NT2/D1 (cell line): ENCODE measurements around the gene KLF11.

ENCODE experiments used
- DNase-seq: peaks from one replicate; pipeline ENCODE4 v3.0.0-alpha.2; 2011; ENCODE audit warnings: low read depth, low spot score
- H3K27me3 ChIP-seq: 2 replicates; pipeline ENCODE4 v1.6.0; 2011; ENCODE audit warnings: mild to moderate bottlenecking; ENCODE audit not compliant: insufficient read length, insufficient read depth
- H3K36me3 ChIP-seq: 2 replicates; pipeline ENCODE4 v1.6.1; 2011; ENCODE audit warnings: mild to moderate bottlenecking, low read length, mixed read lengths; ENCODE audit not compliant: insufficient read depth, insufficient read length
- H3K4me1 ChIP-seq: 2 replicates; pipeline ENCODE4 v1.5.1; 2011; ENCODE audit not compliant: insufficient read depth, insufficient read length
- H3K4me3 ChIP-seq: 2 replicates; pipeline ENCODE4 v1.5.1; 2011; ENCODE audit warnings: low read depth; ENCODE audit not compliant: insufficient read length
- H3K9ac ChIP-seq: 2 replicates; pipeline ENCODE4 v1.6.0; 2011; ENCODE audit warnings: low read depth; ENCODE audit not compliant: insufficient read length
- H3K9me3 ChIP-seq: 2 replicates; pipeline ENCODE4 v1.5.1; 2011; ENCODE audit warnings: mild to moderate bottlenecking, low read length; ENCODE audit not compliant: insufficient read depth
- SUZ12 ChIP-seq: IDR thresholded peaks from 2 replicates; pipeline ENCODE4 v1.6.1; 2011; ENCODE audit not compliant: insufficient read length, insufficient read depth; ENCODE audit errors: extremely low read depth
- YY1 ChIP-seq: IDR thresholded peaks from 2 replicates; pipeline ENCODE4 v1.6.1; 2011; ENCODE audit not compliant: insufficient read length, insufficient read depth
- ZNF274 ChIP-seq: IDR thresholded peaks from 2 replicates; pipeline ENCODE4 v1.6.1; 2011; ENCODE audit warnings: mild to moderate bottlenecking, low read depth, low read length

KLF11 gene

DNA sequence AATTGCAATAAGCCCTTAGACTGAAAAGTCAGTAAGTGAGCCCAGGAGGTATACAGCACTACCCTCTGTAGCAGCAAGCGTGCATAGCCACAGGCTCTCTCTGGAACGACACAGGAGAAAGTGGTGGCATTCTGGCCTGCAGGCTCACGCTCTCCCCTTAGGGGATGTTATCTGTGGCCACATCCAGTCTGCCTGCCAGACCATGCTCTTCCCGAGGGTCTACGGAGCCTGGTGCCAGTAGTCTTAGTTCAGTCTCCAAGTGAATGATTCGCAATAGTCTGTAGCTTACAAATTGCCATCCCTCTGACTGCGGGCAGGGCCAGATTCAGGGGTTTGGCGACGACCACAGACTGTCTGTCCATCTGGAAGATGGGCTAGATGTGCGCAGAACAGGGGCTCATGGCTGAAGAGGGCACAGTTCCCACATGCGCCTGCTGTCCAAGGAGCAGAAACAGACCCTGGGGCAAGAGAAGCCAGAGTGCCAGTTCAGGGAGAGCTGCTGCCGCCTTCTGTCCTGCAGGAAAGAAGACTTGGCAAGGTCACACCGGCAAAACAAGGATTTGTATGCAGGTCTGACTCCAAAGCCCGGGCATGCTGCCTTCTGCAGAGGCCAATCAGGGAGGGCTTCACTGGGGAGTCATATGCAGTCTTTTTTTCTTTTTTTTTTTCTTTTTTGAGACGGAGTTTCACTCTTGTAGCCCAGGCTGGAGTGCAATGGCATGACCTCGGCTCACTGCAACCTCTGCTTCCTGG lies 3.5 kb upstream of the KLF11 start:
- no peaks in the 10 kb centered on the region for H3K36me3 ChIP-seq
- DNase-seq: no peak
- no peak overlapping the region for H3K9ac ChIP-seq
- H3K4me3 ChIP-seq: no peak overlapping the region
- TF ChIP-seq ZNF274 (no peak), SUZ12 (no peak), YY1 (no peak)
- no peaks in the 10 kb centered on the region for H3K27me3 ChIP-seq
- no peaks in the 10 kb centered on the region; the same call in 1 of the 2 replicates for H3K9me3 ChIP-seq
- peaks cover 10% of the 10 kb centered on the region for H3K4me1 ChIP-seq

DNA sequence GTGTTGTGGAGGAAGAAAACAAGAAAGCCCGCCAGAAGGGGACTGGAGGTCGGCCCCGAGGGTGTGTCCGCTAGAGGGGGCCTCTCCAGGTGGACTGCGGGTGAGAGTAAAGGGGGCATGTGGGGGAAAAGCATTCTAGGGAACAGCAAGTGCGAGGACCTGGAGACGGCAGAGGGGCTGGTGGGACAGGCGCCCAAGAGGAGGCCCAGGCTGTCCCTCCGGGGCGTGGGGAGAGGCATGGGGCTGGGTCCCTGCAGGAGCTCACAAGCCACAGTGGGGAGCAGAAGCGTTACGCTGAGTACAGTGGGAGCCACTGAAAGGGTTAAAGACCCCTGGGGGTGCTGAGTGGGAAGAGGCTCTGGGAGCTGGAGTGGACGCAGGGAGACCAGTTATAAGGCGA lies 1.6 kb upstream of the KLF11 start:
- Histone ChIP-seq H3K4me3 (peak overlapping the region; percentile 33), H3K9ac (peak overlapping the region; percentile 72), H3K36me3 (peaks cover 4% of the 10 kb centered on the region), H3K27me3 (no peaks in the 10 kb centered on the region), H3K4me1 (peaks cover 7% of the 10 kb centered on the region), H3K9me3 (no peaks in the 10 kb centered on the region; the same call in 1 of the 2 replicates)
- TF ChIP-seq SUZ12 (no peak), YY1 (no peak), ZNF274 (no peak)
- DNase-seq: no peak

DNA sequence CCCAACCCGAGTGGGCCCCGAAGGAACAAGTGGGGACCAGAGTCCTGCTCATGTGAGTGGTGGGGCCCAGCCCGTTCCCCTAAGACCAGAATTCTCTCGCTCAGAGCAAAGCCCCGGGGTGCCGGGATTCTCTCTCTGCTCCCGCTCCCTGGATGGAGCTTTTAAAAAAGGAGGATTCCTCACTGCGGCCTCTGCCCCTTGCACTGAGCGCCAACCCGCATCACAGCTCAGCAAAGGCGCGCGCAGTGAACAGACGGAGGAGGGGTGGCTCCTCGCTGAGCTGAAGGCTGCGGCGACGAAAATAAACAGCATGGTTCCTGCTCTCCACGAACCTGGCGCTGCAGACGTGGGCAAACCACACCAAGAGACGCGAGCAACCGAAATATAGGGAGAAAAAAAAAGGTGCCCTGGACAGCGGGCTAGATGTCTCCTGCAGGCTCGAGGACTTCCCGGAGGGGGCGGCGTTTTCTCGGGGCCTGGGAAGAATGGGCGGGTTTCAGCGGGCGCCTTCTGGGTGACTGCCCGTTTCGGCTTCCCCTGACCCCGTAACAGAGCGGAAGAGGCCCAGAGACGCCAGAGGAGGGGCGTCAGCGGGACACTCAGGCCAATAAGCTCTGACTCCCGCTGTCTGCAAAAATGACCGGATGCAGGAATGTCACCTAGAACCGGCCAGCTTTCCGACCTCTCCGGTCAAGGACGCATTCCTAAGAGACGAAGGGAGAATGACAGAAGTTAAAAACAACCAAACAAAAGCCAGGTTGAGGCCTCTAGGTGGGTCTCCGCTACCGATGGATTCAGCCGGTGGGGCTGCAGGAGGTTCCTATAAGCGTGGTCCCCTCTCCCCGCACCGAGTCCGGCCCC lies 819 bp upstream of the KLF11 start:
- Histone ChIP-seq H3K4me3 (peak overlapping the region; percentile 33), H3K9me3 (no peaks in the 10 kb centered on the region; the same call in 1 of the 2 replicates), H3K9ac (peak overlapping the region; percentile 72), H3K4me1 (peaks cover 7% of the 10 kb centered on the region), H3K36me3 (peaks cover 7% of the 10 kb centered on the region), H3K27me3 (no peaks in the 10 kb centered on the region)
- no peak for DNase-seq
- no peak for TF ChIP-seq SUZ12
- no peak for TF ChIP-seq ZNF274
- TF ChIP-seq YY1: no peak

DNA sequence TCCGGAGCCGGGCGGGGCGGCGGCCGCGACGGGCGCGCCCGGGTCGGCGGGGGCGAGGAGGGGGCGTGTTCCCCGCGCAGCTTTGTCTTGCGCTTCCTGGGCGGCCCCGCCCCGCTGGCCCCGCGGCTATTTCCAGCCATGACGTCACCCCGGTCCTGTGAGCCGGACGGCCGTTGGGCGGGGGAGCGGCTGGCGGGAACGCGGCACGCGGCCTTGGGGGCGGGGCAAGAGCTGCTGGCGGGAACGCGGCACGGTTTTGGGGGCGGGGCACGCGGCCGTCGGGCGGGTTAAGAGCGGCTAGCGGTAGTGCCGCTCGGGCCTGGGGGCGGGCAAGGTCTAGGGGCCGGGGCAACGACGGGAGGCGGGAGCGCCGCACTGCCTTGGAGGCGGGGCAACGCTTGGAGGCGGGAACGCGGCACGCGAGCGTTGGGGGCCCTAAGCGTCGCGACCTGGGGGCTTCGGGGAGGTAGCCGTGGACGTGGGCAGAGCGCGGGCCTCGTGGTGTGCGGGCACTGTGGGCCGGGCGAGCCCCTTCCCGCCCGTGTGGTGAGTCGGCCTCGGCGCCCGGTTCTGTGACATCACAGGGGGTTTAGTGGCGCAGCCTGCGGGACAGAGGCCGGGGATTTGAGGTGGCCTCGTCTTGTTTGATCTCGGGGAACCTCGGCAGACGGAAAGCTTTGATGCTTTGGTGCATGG lies 704 bp downstream of the KLF11 start:
- H3K36me3 ChIP-seq: peaks cover 18% of the 10 kb centered on the region
- no peaks in the 10 kb centered on the region; the same call in 1 of the 2 replicates for H3K9me3 ChIP-seq
- no peak for TF ChIP-seq ZNF274
- no peak for TF ChIP-seq SUZ12
- no peak for TF ChIP-seq YY1
- peak overlapping the region; percentile 43 for H3K4me3 ChIP-seq
- H3K27me3 ChIP-seq: no peaks in the 10 kb centered on the region
- peak; percentile 93 for DNase-seq
- peak overlapping the region; percentile 67 for H3K9ac ChIP-seq
- H3K4me1 ChIP-seq: peaks cover 7% of the 10 kb centered on the region

DNA sequence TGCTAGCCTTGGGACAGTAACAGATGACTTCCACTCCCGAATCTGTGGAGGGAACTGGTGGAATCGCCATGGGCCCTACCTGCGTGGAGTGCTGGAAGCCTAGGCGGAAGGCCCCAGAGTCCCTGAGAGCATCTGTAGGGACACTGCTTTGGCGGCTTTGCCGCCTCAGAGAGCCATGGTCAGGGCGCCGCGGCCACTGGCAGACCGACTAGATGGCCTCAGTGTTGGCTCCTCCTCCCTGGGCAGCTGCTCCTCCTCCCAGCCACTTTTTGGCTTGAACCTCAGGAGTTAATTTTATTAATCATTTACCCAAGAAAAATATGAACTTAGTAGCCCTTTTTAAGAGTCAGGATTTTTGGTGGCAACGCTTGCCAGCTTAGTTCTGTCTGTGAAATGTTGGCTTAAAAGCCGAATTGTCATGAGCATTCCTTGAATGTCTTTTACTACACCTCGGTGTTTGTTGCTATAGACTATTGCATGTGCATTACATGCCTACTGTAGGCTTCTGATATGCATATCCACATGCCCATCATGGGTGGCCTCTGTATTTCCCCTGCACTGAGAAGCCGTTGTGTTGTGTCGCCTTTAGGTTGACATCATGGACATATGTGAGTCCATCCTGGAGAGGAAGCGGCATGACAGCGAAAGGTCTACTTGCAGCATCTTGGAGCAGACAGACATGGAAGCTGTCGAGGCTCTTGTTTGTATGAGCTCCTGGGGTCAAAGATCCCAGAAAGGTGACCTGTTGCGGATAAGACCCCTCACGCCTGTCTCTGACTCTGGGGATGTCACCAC lies 2.4 kb downstream of the KLF11 start:
- H3K4me1 ChIP-seq: peaks cover 2% of the 10 kb centered on the region
- no peak for TF ChIP-seq SUZ12
- TF ChIP-seq ZNF274: no peak
- TF ChIP-seq YY1: no peak
- no peaks in the 10 kb centered on the region for H3K27me3 ChIP-seq
- H3K36me3 ChIP-seq: peaks cover 28% of the 10 kb centered on the region
- H3K9me3 ChIP-seq: no peaks in the 10 kb centered on the region; the same call in 1 of the 2 replicates
- no peak for DNase-seq
- no peak overlapping the region for H3K9ac ChIP-seq
- H3K4me3 ChIP-seq: no peak overlapping the region

DNA sequence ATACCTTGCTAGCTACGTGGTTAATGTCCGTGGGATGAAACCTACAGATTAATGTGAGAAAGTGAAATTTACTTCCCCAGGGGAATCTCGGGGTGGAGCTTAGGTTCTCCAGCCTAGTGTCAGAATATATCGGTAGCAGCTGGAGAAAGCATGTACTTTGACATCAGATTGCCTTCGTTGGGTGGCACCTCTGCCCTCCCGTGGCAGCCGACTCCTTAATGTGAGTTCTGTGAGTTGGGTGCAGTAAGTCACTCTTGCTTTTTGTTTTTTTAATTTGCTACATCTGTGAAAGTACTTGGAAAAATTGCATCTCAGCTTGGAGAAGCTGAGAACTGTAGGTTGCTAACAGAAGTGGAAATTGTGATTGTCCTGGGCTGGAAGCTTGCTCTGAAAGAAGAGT lies 3.6 kb downstream of the KLF11 start:
- H3K27me3 ChIP-seq: no peaks in the 10 kb centered on the region
- TF ChIP-seq ZNF274: no peak
- no peak for TF ChIP-seq SUZ12
- TF ChIP-seq YY1: no peak
- no peaks in the 10 kb centered on the region; the same call in 1 of the 2 replicates for H3K9me3 ChIP-seq
- no peak overlapping the region for H3K9ac ChIP-seq
- peaks cover 2% of the 10 kb centered on the region for H3K4me1 ChIP-seq
- no peak overlapping the region for H3K4me3 ChIP-seq
- no peak for DNase-seq
- H3K36me3 ChIP-seq: peaks cover 29% of the 10 kb centered on the region
